Upper lobe of left lung (tissue), 4 donors: ENCODE measurements around the gene PEX5L.

ENCODE experiments used
- CTCF ChIP-seq, 6 experiments: fragments of 450-650 bp in 4 of 6; fragments of 200-600 bp in 2 of 6; sonication (generic) in 2 of 6; IDR thresholded peaks; one replicate each; pipeline ENCODE4 v1.5.1; 2016 to 2019; ENCODE audit warnings: antibody characterized with exemption in 6 of 6
- EP300 ChIP-seq, 4 donors: sonication (generic); formaldehyde crosslinking; IDR thresholded peaks; one replicate each; pipeline ENCODE4 v1.5.1; 2017; ENCODE audit warnings: antibody characterized with exemption in 4 of 4, control low read depth in 2 of 4
- POLR2A ChIP-seq, 4 donors: fragments of 450-650 bp; IDR thresholded peaks; one replicate each; pipeline ENCODE4 v1.5.1; 2016 to 2017; ENCODE audit warnings: antibody characterized with exemption in 4 of 4, mild to moderate bottlenecking in 2 of 4
- POLR2AphosphoS5 ChIP-seq, 2 donors: sonication (generic); formaldehyde crosslinking; IDR thresholded peaks; one replicate each; pipeline ENCODE4 v1.5.1; 2017; ENCODE audit warnings: antibody characterized with exemption in 2 of 2

GRCh38 chr3:179898024-179898423, 138.7 kb downstream of the PEX5L start:
- TF ChIP-seq CTCF (IDR thresholded peaks at IDR 0.05), result no peak
- no peak for TF ChIP-seq POLR2AphosphoS5 (IDR thresholded peaks at IDR 0.05)
- TF ChIP-seq POLR2A (IDR thresholded peaks at IDR 0.05), result no peak
- TF ChIP-seq EP300 (IDR thresholded peaks at IDR 0.05), result no peak
